Keratinocyte (primary cell): ENCODE measurements around the gene SKOR2. TPM values are rescaled to one million over a fixed set of nuclear protein-coding genes. Genes with fewer than 3 reads are reported as not detected.

Experiments used
- DNase-seq: peaks from one replicate; pipeline ENCODE4 v3.0.0-alpha.2; 2011; ENCODE audit warnings: low read depth, missing footprints, low spot score
- FAIRE-seq: peaks from 2 replicates; lab custom pipeline; 2011; peaks lifted over from hg19 to GRCh38; lab: Jason Lieb, UNC
- H2AFZ ChIP-seq: 2 replicates; pipeline ENCODE4 v1.6.0; 2012; ENCODE audit warnings: low read length, control low read depth, inconsistent platforms; ENCODE audit not compliant: control insufficient read depth
- H3K27ac ChIP-seq: 2 replicates; pipeline ENCODE4 v1.5.1; 2011; ENCODE audit warnings: low read length; ENCODE audit not compliant: control insufficient read depth, insufficient read depth
- H3K27me3 ChIP-seq: 3 replicates; pipeline ENCODE4 v1.6.0; 2011; ENCODE audit warnings: low read length; ENCODE audit not compliant: control insufficient read depth, insufficient read depth; ENCODE audit errors: extremely low read depth
- H3K36me3 ChIP-seq, 2 experiments: 2 replicates in 1 of 2; 3 replicates in 1 of 2; pipeline ENCODE4 v1.5.1; 2011; ENCODE audit warnings: low read length in 2 of 2, mild to moderate bottlenecking in 1 of 2; ENCODE audit not compliant: control insufficient read depth in 2 of 2, insufficient read depth in 2 of 2; ENCODE audit errors: extremely low read depth in 1 of 2
- H3K4me1 ChIP-seq: 3 replicates; pipeline ENCODE4 v1.5.1; 2011; ENCODE audit warnings: low read length; ENCODE audit not compliant: control insufficient read depth, insufficient read depth; ENCODE audit errors: extremely low read depth
- H3K4me2 ChIP-seq: 3 replicates; pipeline ENCODE4 v1.6.0; 2011; ENCODE audit warnings: low read depth, low read length; ENCODE audit not compliant: control insufficient read depth, insufficient read depth; ENCODE audit errors: extremely low read depth
- H3K4me3 ChIP-seq, 3 experiments: fragments of 200-600 bp in 1 of 3; sonication (generic) in 1 of 3; 2 replicates in 2 of 3; 3 replicates in 1 of 3; pipeline ENCODE4 v1.5.1; 2011 to 2016; ENCODE audit warnings: low read length in 3 of 3, mild to moderate bottlenecking in 3 of 3, control low read depth in 2 of 3, inconsistent platforms in 1 of 3, low read depth in 1 of 3, mixed read lengths in 1 of 3, mixed run types in 1 of 3, moderate library complexity in 1 of 3; ENCODE audit not compliant: control insufficient read depth in 2 of 3, insufficient read depth in 2 of 3; ENCODE audit errors: extremely low read depth in 1 of 3
- H3K79me2 ChIP-seq: 2 replicates; pipeline ENCODE4 v1.6.0; 2012; ENCODE audit warnings: low read length; ENCODE audit not compliant: control insufficient read depth, insufficient read depth
- H3K9ac ChIP-seq: 3 replicates; pipeline ENCODE4 v1.6.0; 2011; ENCODE audit warnings: low read length; ENCODE audit not compliant: control insufficient read depth, insufficient read depth; ENCODE audit errors: extremely low read depth
- H3K9me1 ChIP-seq: 3 replicates; pipeline ENCODE4 v1.6.0; 2011; ENCODE audit warnings: low read length; ENCODE audit not compliant: control insufficient read depth, insufficient read depth; ENCODE audit errors: extremely low read depth
- H3K9me3 ChIP-seq: 2 replicates; pipeline ENCODE4 v1.5.1; 2012; ENCODE audit warnings: low read depth, low read length; ENCODE audit not compliant: control insufficient read depth
- H4K20me1 ChIP-seq: 3 replicates; pipeline ENCODE4 v1.6.0; 2011; ENCODE audit warnings: low read length; ENCODE audit not compliant: control insufficient read depth, insufficient read depth; ENCODE audit errors: extremely low read depth
- EZH2 ChIP-seq: IDR thresholded peaks from one replicate; pipeline ENCODE4 v1.6.1; 2012; ENCODE audit warnings: inconsistent platforms, mild to moderate bottlenecking, low read length, moderate library complexity
- dilution Hi-C: fragments of 300-500 bp; cut with MboI; formaldehyde crosslinking; loops from one replicate; pipeline ENCODE4 v1.7.0; 2020; ENCODE audit warnings: low sequenced_read_pairs; ENCODE audit not compliant: extremely low pct_ligation_motif_present
- polyA plus RNA-seq, 5 experiments: library from polyadenylated mRNA; depleted of rRNA in 3 of 5; stranded (reverse) in 3 of 5; stranded (forward) in 1 of 5; unstranded in 1 of 5; fragments of >200 nt; gene quantifications; 1 replicate in 1 of 5; 2 replicates in 3 of 5; 3 replicates in 1 of 5; pipeline versions ENCODE4 v1.2.1 to v1.2.3, GENCODE V29; 2011 to 2012; ENCODE audit warnings: missing spikeins in 2 of 5, low read depth in 1 of 5, low replicate concordance in 1 of 5
- TF ChIP-seq, protein P1 (sequence below), 3 experiments: IDR thresholded peaks in 1 of 3; conservative IDR thresholded peaks in 1 of 3; optimal IDR thresholded peaks in 1 of 3; 2 replicates in 2 of 3; 3 replicates in 1 of 3; pipeline versions ENCODE3 to v1.5.1; 2011; ENCODE audit warnings: low read length in 3 of 3, mild to moderate bottlenecking in 3 of 3, moderate library complexity in 2 of 3, control low read depth in 1 of 3, inconsistent platforms in 1 of 3; ENCODE audit not compliant: insufficient read depth in 2 of 3; ENCODE audit errors: extremely low read depth in 1 of 3

Gene SKOR2
- polyA plus RNA-seq, 1 donor (not counting 4 experiments of a cell fraction or from before 2014, with no cell fraction given), result not detected

GRCh38 chr18:47264308-47264700 is 12.8 kb upstream of the SKOR2 start:
- no peak overlapping the region for H3K9ac ChIP-seq
- H3K27ac ChIP-seq, result no peak overlapping the region
- no peaks in the 10 kb centered on the region for H3K9me3 ChIP-seq
- dilution Hi-C loops, result no loop called here
- H3K4me3 ChIP-seq, result no peak overlapping the region
- no peak for TF ChIP-seq EZH2
- TF ChIP-seq, protein P1, sequence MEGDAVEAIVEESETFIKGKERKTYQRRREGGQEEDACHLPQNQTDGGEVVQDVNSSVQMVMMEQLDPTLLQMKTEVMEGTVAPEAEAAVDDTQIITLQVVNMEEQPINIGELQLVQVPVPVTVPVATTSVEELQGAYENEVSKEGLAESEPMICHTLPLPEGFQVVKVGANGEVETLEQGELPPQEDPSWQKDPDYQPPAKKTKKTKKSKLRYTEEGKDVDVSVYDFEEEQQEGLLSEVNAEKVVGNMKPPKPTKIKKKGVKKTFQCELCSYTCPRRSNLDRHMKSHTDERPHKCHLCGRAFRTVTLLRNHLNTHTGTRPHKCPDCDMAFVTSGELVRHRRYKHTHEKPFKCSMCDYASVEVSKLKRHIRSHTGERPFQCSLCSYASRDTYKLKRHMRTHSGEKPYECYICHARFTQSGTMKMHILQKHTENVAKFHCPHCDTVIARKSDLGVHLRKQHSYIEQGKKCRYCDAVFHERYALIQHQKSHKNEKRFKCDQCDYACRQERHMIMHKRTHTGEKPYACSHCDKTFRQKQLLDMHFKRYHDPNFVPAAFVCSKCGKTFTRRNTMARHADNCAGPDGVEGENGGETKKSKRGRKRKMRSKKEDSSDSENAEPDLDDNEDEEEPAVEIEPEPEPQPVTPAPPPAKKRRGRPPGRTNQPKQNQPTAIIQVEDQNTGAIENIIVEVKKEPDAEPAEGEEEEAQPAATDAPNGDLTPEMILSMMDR (optimal IDR thresholded peaks at IDR 0.05 in 1 of 3, IDR thresholded peaks at IDR 0.05 in 1 of 3, conservative IDR thresholded peaks at IDR 0.05 in 1 of 3; ENCODE audit: extremely low read depth in 1 of 3, insufficient read depth in 2 of 3, low read length in 3 of 3), result no peak
- no peaks in the 10 kb centered on the region for H3K79me2 ChIP-seq
- no peaks in the 10 kb centered on the region for H3K36me3 ChIP-seq
- H3K4me1 ChIP-seq, result no peaks in the 10 kb centered on the region
- H3K27me3 ChIP-seq, result peaks cover 54% of the 10 kb centered on the region
- FAIRE-seq (no peak), DNase-seq (no peak)
- no peaks in the 10 kb centered on the region for H3K9me1 ChIP-seq
- H2AFZ ChIP-seq, result no peak overlapping the region
- peaks cover 5% of the 10 kb centered on the region for H4K20me1 ChIP-seq
- H3K4me2 ChIP-seq, result no peak overlapping the region

- Histone ChIP-seq H3K79me2 (no peaks in the 10 kb centered on the region), H3K9me1 (no peaks in the 10 kb centered on the region), H3K27me3 (peaks cover 54% of the 10 kb centered on the region), H3K9me3 (no peaks in the 10 kb centered on the region), H4K20me1 (peaks cover 5% of the 10 kb centered on the region), H3K36me3 (no peaks in the 10 kb centered on the region), H3K4me2 (no peak overlapping the region), H2AFZ (no peak overlapping the region), H3K9ac (no peak overlapping the region), H3K4me3 (no peak overlapping the region), H3K4me1 (no peaks in the 10 kb centered on the region), H3K27ac (no peak overlapping the region)
- DNase-seq (no peak), FAIRE-seq (no peak)
- no peak for TF ChIP-seq EZH2
- TF ChIP-seq, protein P1 (optimal IDR thresholded peaks at IDR 0.05 in 1 of 3, IDR thresholded peaks at IDR 0.05 in 1 of 3, conservative IDR thresholded peaks at IDR 0.05 in 1 of 3; ENCODE audit: extremely low read depth in 1 of 3, insufficient read depth in 2 of 3, low read length in 3 of 3), result peak in 1 of 3 experiments; percentile 13
- dilution Hi-C loops, result no loop called here
These were observed 12.2 kb upstream of the SKOR2 start for GRCh38 chr18:47263430-47264307.
